ENCODE measurements around the gene CPNE6.

- TF ChIP-seq CTCF (IDR thresholded peaks at IDR 0.05) (no peak), POLR2A (IDR thresholded peaks at IDR 0.05) (no peak)
Measured at GRCh38 chr14:24088095-24088494, 16.7 kb downstream of the CPNE6 start.
